GM19238 (cell line): ENCODE results near the gene PGAM4.
"Not testable (repeated sequence)": the region's sequence is repeated elsewhere in the genome, so short reads cannot be mapped to it uniquely, and the experiment has no call there.

ENCODE experiments used
- DNase-seq: peaks from one replicate; pipeline ENCODE4 v3.0.0; 2011; ENCODE audit warnings: low spot score; ENCODE audit not compliant: insufficient read length

The PGAM4 gene

DNA sequence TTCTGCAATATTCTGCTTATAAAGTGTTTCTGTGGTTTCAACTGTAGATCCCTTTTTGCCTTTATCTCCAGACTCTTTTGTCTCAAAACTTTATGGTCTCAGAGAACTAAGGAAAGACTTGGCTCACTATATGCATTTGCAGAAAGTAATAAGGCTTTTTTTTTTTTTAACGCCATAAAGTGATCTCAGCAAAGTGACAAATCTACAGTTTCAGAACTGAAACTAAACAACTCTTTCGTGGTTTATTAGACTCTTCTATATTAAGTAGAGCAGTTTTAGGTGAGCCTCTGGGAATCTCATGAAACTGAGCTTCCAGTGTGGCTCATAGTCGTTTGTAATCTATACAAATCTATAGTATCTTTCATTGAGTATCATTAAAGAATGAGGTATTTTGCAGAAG lies 43.7 kb downstream of the PGAM4 start:
- no peak for DNase-seq

DNA sequence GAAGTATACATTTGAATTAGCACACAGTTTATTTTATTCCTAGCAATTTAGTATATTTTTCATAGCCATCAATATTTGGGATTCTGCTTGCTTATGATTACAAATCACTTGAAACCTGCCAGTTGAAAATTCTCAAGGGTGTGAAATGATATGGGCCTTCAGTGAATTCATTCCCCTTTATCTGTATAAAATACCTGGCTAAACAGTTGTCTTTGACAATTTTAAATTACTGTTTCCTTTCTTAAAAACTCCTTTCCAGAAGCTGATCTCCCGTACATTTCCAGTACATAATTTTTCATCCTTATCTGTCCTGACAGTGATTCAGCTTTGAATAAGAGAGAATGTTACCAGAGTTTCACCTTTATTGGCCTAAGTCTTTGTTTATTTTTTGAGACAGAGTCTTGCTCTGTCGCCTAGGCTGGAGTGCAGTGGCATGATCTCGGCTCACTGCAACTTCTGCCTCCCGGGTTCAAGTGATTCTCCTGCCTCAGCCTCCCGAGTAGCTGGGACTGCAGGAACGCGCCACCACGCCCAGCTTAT lies 45.0 kb downstream of the PGAM4 start:
- DNase-seq: no peak

DNA sequence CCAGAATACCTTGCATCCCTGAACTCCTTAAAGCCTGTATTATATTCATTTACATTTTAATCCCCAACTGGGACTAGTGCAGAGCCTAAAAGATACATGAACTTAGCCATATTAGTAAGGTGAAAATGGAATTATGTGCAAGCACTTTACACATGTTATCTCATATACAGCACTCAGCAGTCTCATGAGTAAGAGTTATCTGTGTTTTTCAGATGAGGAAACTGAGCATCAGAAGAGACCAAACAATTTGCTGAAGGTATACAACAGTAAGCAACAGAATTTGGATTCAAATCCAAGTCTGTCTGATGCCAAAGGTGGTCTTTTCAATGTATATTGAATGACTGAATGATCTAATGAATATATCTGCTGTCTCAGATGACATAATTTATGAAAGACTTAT lies 46.7 kb downstream of the PGAM4 start:
- DNase-seq: no peak

DNA sequence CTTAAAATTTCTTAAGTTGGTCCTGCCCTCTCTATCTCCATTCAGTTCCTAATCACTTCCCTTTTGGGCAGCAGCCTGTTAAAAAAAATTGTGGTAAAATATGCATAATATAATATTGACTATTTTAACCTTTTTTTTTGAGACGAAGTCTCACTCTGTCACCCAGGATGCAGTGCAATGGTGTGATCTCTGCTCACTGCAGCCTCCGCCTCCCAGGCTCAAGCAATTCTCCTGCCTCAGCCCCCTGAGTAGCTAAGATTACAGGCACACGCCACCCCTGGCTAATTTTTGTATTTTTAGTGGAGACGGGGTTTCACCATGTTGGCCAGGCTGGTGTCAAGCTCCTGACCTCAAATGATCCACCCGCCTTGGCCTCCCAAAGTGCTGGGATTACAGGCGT lies 50.1 kb downstream of the PGAM4 start:
- not testable (repeated sequence) for DNase-seq

DNA sequence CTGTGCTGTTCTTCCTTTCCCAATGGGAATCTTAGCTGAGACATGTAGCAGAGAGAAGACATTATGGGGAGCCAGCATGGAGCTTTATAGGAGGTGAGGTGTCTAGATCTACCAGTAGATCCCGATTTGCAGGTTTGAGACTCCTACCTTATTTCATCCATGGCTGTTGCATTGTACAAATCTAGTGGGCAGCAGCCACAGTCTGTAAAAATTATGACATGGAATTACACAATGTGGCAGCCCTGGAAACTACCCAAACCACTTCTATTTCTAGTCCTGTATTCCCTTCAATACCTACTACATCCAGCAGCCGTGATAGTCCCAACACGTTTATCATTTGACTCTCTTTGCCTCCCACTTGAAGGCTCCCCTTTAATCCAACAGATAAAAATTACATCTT lies 50.9 kb downstream of the PGAM4 start:
- DNase-seq: no peak
